ENCODE results near the gene ATF3.

Gene ATF3

DNA sequence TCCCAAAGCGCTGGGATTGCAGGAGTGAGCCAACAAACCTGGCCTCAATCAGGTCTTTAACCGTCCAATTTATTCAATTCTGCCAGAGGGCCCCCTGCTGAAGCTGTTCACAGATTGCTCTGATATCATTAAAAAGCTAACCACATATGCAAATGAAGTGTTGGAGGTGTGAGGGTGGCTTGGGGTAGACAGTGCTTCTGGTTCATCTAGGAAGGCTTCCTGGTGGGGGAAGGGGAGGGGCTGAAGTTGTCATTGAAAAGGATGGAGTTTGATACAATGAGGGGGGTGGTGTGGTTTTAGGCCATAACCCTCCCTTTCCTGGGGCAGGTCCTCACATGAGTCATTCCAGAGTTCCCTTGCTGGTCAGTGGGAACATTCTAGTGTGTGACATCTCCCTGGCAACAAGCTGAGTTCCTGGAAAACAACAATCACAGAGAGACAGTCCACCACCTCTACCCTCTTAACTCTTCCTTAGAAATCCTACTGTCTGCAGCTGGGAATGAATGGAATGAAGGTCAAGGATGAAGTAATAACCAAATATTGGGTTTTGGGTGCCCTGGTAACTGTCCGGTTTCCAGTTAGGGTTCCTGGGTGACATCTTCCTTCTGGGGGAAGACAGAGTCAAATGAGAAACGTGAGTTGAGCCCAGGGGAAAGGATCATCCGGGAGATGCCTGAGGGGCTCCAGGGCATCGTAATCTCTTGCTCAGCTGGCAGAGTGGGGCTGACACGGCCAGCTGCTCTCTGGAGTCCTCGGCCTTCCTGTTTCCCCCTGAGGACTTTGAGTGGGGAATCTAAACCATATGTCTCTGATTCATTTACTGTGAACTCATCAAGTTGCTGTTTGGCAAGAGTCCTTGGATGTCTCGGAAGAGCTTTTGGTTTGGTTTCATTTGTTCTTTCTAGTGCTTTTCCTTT, 58.9 kb downstream of the ATF3 start:
- TF ChIP-seq, protein P1, sequence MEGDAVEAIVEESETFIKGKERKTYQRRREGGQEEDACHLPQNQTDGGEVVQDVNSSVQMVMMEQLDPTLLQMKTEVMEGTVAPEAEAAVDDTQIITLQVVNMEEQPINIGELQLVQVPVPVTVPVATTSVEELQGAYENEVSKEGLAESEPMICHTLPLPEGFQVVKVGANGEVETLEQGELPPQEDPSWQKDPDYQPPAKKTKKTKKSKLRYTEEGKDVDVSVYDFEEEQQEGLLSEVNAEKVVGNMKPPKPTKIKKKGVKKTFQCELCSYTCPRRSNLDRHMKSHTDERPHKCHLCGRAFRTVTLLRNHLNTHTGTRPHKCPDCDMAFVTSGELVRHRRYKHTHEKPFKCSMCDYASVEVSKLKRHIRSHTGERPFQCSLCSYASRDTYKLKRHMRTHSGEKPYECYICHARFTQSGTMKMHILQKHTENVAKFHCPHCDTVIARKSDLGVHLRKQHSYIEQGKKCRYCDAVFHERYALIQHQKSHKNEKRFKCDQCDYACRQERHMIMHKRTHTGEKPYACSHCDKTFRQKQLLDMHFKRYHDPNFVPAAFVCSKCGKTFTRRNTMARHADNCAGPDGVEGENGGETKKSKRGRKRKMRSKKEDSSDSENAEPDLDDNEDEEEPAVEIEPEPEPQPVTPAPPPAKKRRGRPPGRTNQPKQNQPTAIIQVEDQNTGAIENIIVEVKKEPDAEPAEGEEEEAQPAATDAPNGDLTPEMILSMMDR (IDR thresholded peaks at IDR 0.05; ENCODE audit: low read depth, low read length), result no peak

DNA sequence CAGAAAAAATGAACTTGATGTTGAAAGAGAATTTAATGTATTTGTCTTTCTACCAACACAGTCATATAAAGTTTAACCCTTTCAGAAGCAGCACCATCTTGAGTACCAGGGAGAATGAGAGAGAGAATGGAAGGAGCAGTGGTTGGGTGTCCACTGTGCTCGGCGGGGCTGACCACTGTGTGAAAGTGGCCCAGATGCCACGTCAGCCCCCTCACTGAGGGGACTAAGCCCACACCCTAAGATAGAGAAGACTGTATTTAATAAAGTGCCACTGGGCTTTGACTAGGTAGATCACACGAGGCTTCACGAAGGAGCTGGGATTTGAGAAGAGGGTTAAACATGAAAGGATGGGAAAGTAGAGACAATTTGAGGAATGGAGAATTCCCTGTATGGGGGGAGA, 59.9 kb downstream of the ATF3 start:
- no peak for DNase-seq (ENCODE audit: low read depth, low spot score)
- no peak overlapping the region for H3K4me3 ChIP-seq (ENCODE audit: low read depth, low read length)
- in situ Hi-C loops (cut with HindIII; ENCODE audit: low sequenced_read_pairs), result no loop called here
- TF ChIP-seq, protein P1 (IDR thresholded peaks at IDR 0.05; ENCODE audit: low read depth, low read length), result no peak

More for the DNA sequence above, 58.9 kb downstream of the ATF3 start:
- H3K4me3 ChIP-seq (ENCODE audit: low read depth, low read length), result no peak overlapping the region
- in situ Hi-C loops (cut with HindIII; ENCODE audit: low sequenced_read_pairs), result no loop called here
- DNase-seq (ENCODE audit: low read depth, low spot score), result peak; percentile 95

DNA sequence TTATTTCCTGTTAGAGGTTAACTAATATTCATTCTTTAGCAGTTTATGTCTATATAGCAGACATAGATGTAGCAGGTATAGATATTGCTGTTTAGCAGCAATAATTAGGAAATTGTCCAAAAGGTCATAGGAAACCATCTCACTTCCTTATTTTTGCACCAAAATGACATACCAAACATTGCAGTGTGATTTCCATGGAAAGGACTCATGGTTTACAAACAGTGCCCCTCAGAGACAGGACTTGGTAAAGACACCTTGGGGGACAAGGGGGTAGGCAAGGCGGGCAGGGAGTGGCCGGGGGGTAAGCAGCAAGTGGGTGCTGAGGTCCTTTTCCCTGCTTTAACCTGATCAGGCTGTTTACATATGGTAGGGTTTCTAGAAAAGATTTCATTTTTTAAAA, 60.5 kb downstream of the ATF3 start:
- in situ Hi-C loops (cut with HindIII; ENCODE audit: low sequenced_read_pairs), result no loop called here
- DNase-seq (ENCODE audit: low read depth, low spot score), result no peak

DNA sequence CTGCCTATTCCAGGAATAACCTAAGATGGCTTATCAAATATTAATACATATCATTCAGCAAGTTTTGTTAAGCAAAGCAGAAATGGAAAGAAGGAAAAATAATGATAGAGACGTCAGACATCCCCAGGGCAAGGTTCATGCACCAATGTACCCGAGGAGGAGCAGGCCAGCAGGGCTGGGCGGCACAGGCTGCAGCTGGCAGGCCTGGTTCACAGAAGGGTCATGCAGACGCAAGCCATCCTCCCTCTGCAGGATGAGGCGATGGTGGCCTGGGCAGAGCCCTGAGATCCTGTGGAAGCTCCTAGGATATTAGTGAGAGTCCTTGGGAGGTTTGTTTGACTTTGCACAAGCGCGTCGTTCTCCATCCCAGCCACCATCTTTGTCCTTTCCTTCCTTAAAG, 61.0 kb downstream of the ATF3 start:
- no peak for DNase-seq (ENCODE audit: low read depth, low spot score)
- in situ Hi-C loops (cut with HindIII; ENCODE audit: low sequenced_read_pairs), result no loop called here
- no peak overlapping the region for H3K4me3 ChIP-seq (ENCODE audit: low read depth, low read length)
- TF ChIP-seq, protein P1 (IDR thresholded peaks at IDR 0.05; ENCODE audit: low read depth, low read length), result no peak

More for the DNA sequence above, 60.5 kb downstream of the ATF3 start:
- TF ChIP-seq, protein P1 (IDR thresholded peaks at IDR 0.05; ENCODE audit: low read depth, low read length), result peak; percentile 33
- no peak overlapping the region for H3K4me3 ChIP-seq (ENCODE audit: low read depth, low read length)

- in situ Hi-C loops (cut with HindIII; ENCODE audit: low sequenced_read_pairs), result no loop called here
- TF ChIP-seq, protein P1 (IDR thresholded peaks at IDR 0.05; ENCODE audit: low read depth, low read length), result no peak
- no peak for DNase-seq (ENCODE audit: low read depth, low spot score)
Measured at GRCh38 chr1:212670301-212670700, 61.7 kb downstream of the ATF3 start.

More at GRCh38 chr1:212670301-212670700, 61.7 kb downstream of the ATF3 start:
- no peak overlapping the region for H3K4me3 ChIP-seq (ENCODE audit: low read depth, low read length)
